Coronary artery (tissue), 2 donors: ENCODE results near the gene PNMA6E.

ENCODE experiments used
- DNase-seq: peaks from one replicate; pipeline ENCODE4 v3.0.0-alpha.2; 2017; ENCODE audit warnings: low spot score
- H3K27ac ChIP-seq, 2 donors: fragments of 200-600 bp; sonication (generic); one replicate each; pipeline ENCODE4 v1.5.1; 2016 to 2019
- H3K4me3 ChIP-seq: fragments of 200-600 bp; sonication (generic); 2 replicates; pipeline ENCODE4 v1.5.1; 2016; ENCODE audit warnings: mild to moderate bottlenecking, moderate library complexity
- TF ChIP-seq, protein P1 (sequence below): fragments of 200-600 bp; sonication (generic); IDR thresholded peaks from one replicate; pipeline ENCODE4 v1.5.1; 2019; ENCODE audit warnings: antibody characterized with exemption

Gene PNMA6E

DNA sequence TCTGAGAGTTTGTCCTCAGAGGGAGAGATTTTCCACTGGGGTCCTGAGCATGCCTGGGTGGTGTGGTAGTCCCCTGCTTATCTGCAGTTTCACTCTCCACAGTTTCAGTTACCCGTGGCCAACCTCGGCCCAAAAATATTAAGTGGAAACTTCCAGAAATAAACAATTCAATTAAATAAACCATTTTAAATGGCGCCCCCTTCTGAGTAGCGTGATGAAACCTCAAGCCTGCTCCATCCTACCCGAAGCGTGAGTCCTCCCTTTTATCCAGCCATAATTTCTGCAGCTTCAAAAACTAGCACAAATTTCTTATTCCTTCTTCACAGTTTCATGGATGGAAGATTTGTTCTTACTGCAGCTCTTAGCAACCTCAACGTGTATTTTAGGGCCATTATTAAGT, 26.7 kb downstream of the PNMA6E start:
- TF ChIP-seq, protein P1, sequence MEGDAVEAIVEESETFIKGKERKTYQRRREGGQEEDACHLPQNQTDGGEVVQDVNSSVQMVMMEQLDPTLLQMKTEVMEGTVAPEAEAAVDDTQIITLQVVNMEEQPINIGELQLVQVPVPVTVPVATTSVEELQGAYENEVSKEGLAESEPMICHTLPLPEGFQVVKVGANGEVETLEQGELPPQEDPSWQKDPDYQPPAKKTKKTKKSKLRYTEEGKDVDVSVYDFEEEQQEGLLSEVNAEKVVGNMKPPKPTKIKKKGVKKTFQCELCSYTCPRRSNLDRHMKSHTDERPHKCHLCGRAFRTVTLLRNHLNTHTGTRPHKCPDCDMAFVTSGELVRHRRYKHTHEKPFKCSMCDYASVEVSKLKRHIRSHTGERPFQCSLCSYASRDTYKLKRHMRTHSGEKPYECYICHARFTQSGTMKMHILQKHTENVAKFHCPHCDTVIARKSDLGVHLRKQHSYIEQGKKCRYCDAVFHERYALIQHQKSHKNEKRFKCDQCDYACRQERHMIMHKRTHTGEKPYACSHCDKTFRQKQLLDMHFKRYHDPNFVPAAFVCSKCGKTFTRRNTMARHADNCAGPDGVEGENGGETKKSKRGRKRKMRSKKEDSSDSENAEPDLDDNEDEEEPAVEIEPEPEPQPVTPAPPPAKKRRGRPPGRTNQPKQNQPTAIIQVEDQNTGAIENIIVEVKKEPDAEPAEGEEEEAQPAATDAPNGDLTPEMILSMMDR: no peak
- H3K27ac ChIP-seq: no peak overlapping the region

DNA sequence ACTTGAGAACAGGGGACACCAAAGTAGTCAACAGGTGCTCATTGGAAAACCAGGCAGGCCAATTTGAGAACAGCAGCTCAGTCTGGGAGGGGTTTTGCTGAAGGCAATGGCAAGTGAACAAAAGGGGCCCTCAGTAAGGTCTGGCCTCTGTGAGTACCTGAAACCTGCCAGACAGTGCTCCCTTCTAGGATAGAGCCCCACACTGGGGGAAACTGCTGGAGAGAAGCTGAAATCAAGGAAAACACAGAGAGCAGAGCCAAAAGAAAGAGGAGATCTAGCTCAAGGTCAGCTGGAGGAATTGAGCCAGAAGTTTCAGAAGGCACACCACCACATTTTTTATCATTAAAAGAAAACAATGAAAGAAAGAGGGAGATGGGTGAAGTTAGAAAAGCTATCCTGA, 28.2 kb downstream of the PNMA6E start:
- H3K27ac ChIP-seq: no peak overlapping the region
- DNase-seq: peak; percentile 22
- TF ChIP-seq, protein P1: no peak
- no peak overlapping the region for H3K4me3 ChIP-seq

More for the DNA sequence above, 26.7 kb downstream of the PNMA6E start:
- H3K4me3 ChIP-seq: no peak overlapping the region
- peak; percentile 17 for DNase-seq

DNA sequence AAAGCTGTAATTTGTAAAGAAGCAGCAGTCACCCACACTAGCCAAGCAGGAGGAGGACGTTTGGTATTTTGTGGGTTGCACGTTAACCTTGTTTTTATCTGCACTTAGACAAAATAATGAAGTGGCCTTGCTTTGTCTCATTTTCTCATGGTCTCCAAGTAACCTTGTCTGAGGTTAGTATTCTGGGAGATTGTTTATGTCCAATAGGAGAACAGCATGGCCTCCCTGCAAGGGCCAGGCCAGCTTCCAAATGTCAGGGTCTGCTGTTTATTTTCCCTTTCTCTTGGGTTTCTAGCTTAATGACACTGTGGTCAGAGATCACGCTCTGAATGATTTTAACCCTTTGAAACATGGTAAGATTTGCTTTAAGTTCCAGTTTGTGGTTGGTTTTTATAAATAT, 29.9 kb downstream of the PNMA6E start:
- Histone ChIP-seq H3K27ac (no peak overlapping the region), H3K4me3 (no peak overlapping the region)
- DNase-seq: no peak
- TF ChIP-seq, protein P1: no peak

DNA sequence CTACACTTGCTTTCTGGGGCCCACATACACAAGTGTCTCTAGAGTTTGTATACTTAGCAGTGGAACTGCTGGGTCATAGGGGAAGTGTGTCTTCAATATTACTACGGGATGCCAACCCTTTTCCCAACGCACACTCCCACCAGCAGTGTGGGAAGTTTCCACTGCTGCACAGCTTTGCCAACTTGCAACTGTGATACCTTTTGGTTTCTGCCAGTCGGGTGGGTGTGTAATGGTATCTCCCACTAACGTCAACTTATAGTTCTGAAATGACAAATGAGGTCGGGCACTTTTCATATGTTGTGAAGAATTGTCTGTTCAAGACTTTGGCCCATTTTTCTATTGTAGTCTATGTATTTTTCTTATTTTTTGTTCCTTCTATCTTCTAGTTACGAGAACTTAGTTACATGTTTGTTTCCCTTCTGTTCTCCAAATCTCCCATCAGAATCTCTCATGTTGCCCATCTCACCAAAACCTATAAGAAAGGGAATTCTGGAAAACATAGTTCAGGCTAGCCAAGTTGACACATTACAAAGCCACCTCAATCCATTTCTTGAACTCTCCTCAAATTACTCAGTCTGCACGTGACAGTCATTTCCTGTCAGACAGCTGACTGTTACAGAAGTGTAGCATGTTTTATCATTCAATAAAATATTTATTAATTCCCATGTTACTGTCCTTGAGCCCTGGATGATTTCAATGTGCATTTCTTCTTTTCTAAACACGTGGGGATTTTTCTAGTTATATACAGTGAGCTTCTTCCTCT, 30.7 kb downstream of the PNMA6E start:
- peak; percentile 26 for DNase-seq
- Histone ChIP-seq H3K4me3 (no peak overlapping the region), H3K27ac (no peak overlapping the region)
- TF ChIP-seq, protein P1: no peak

DNA sequence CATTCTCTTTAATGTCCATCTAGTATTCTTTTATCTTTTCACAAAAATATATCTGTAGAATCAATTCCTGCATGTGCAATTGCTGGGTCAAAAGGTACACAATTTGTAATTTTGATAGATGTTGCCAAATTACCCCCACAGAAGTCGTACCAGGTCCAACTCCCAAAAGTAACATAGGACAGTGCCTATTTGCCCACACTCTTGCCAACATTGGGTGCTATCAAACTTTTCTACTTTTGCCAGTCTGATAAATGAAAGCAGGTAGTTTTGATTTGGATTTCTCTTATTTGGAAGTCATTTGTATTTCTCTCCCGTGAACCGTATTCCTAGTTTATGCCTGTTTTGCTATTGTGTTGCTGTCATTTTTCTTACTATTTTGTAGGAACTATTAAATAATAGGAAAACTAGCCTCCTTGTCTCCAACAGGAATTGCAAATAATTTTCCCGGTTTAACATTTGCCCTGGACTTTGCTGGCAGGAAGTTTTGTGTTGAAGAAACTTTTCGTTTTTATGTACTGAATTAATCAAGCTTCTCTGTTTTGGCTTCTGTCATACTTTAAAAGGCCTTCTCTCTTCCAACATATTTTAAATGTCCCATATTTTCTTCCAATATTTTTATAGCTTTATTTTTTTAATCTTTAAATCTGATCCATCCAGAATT, 34.1 kb downstream of the PNMA6E start:
- TF ChIP-seq, protein P1: no peak
- no peak overlapping the region for H3K4me3 ChIP-seq
- DNase-seq: no peak
- H3K27ac ChIP-seq: no peak overlapping the region

DNA sequence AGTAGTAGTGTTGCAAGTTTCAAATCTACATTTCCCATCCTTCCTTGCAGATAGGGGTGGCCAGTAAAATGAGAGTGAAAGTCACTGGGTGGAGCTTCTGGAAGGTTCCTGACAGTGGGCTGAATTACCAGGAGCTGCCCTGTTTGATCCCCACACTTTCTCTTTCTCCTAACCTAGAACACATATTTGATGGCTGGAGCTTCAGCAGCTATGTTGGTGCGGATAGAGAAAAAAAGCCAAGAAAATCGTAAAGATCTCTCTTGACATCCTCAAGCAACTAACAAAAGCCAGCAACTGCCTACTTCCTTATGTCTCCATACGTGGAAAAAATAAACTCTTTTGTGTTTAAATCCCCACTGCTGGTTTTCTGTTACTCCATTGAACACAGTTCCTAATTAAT, 35.0 kb downstream of the PNMA6E start:
- TF ChIP-seq, protein P1: no peak
- DNase-seq: no peak

DNA sequence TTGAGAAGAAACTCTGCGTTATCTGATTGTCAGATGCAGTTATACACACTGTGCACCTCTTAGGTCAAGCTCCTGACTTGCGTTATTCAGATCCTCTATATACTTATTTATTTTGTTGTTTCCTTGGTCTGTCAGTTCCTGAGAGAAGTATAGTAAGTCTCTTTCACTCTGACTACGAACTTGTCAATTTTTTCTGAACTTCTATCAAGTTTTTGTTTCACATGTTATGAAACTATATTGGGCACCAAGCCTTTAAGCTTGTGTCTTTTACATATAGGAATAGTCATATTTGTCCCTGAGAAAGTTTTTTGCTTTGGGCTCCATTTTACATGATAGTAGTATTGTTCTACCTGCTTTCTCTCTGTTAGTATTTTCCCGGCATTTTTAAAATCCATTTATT, 35.5 kb downstream of the PNMA6E start:
- TF ChIP-seq, protein P1: no peak
- Histone ChIP-seq H3K27ac (no peak overlapping the region), H3K4me3 (no peak overlapping the region)
- no peak for DNase-seq

More for the DNA sequence above, 35.0 kb downstream of the PNMA6E start:
- Histone ChIP-seq H3K27ac (no peak overlapping the region), H3K4me3 (no peak overlapping the region)
